Cortex of kidney (tissue), 1 donor: ENCODE data around the gene SPEF1.
A peak's percentile ranks its signal among the peaks of the same experiment; 100 is the strongest.
"Not testable (repeated sequence)": the region's sequence is repeated elsewhere in the genome, so short reads cannot be mapped to it uniquely, and the experiment has no call there.

Experiments used
- DNase-seq: peaks from one replicate; lab custom pipeline; 2025; lab: John Stamatoyannopoulos, UW

SPEF1 gene, protein sequence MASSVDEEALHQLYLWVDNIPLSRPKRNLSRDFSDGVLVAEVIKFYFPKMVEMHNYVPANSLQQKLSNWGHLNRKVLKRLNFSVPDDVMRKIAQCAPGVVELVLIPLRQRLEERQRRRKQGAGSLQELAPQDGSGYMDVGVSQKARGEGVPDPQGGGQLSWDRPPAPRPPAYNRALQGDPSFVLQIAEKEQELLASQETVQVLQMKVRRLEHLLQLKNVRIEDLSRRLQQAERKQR

DNA sequence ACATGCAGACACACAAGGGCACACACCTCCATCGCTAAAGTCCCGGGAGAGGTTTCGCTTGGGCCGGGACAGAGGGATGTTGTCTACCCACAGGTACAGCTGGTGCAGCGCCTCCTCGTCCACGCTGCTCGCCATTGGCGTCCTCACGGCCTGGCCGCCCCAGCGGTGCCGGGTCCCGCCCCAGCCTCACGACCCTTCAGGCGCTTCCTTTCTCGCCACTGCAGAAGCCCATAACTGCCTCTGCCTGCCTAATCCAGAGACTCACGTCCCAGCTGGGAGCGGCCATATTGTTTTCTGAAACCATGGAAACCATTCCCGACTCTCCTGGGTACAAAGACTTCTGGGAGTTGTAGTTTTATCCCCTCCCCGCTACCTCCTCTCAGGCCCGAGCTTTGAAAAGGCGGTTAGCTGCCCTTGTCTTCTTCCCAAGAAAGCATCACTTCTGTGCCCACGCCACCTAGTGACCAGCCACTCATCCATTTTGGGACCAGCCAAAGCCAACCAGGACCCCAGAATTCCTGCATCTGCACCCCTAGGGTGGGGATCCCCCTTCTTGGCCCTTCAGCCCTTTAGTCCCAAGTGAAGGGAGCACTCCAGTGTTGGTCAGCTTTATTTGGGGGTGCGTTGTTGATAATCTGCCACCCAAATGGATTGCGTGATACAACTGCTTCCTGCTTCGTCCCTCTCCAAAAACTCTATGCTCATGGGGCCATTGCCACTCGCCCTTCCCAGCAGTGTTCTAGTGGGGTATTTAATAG lies at the start of gene SPEF1:
Gene SPEF1, minus strand, starts transcription at position 296 of the 758 bp plus-strand sequence. Its CDS starts 161 bp downstream, at position 135.
- no peak for DNase-seq

DNA sequence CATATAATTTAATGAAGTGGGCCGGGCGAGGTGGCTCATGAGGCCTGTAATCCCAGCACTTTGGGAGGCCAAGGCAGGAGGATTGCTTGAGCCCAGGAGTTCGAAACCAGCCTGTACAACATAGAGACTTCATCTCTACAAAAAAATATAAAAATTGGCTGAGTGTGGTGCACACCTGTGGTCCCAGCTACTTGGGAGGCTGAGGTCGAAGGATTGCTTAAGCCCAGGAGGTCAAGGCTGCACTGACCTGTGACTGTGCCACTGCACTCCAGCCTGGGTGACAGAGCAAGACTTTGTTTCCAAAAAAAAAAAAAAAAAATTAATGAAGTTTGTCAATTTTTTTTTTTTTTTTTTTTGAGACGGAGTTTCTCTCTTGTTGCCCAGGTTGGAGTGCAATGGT lies 48.6 kb upstream of the SPEF1 start:
- DNase-seq = not testable (repeated sequence)

DNA sequence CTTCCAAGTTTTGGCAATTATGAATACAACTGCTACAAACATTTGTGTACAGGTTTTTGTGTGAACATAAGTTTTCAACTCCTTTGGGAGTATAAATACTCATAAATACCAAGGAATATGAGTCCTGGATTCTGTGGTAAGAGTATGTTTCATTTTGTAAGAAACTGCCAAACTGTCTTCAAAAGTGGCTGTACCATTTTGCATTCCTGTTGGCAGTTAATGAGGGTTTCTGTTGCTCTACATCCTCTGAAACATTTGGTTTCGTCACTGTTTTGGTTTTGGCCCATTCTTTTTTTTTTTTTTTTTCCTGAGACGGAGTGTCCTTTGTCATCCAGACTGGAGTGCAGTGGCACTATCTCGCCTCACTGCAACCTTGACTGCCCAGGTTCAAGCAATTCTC lies 47.5 kb upstream of the SPEF1 start:
- no peak for DNase-seq

DNA sequence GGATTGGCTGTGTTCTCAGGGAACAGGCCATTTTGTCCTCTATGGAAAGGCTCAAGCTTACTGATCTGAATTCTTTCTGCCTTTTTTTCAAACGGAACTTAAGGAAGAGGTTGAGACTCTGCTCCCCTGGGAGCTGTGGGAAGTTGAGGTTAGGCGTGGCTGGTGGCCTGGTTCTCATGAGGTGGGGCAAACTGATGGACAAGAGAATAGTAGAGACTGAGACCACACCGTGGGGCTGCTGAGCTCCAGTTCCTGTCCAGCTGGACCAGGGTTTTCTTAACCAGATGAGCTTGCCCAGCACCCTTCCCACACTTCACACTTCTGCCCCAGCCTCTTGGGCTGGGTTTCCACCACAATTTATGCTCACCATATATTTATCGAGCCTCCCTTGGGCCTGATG lies 45.2 kb upstream of the SPEF1 start:
- no peak for DNase-seq

DNA sequence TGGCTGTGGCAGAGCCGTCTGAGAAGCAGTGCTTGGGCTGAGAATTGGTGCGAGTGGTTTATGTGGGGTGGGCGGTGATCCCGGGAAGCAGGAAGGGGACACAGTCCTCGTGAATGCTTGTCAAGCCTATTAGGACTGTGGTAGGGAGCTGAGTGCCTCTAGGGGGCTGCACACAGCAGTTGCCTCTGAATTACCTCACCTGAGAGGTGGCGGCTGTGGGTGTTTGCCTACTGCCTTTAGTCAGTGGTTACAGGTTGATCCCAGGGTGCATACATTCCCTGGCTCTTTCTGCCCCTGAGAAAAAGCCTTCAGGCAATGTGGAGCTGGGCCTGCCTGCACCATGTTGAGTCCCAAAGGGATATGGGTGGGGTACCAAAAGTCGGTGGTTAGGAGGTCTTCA lies 44.3 kb upstream of the SPEF1 start:
- no peak for DNase-seq

DNA sequence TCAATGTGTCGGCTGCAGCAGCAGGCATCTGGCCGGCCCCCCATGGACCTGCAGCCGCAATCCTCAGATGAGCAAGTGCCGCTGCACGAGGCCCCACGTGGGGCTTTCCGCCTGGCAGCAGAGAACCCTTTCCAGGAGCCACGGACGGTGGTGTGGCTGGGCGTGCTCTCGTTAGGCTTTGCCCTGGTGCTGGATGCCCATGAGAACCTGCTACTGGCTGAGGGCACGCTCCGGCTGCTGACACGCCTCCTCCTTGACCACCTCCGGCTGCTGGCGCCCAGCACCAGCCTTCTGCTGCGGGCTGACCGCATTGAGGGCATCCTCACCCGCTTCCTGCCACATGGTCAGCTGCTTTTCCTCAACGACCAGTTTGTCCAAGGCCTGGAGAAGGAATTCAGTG lies 42.6 kb upstream of the SPEF1 start:
- DNase-seq = no peak

DNA sequence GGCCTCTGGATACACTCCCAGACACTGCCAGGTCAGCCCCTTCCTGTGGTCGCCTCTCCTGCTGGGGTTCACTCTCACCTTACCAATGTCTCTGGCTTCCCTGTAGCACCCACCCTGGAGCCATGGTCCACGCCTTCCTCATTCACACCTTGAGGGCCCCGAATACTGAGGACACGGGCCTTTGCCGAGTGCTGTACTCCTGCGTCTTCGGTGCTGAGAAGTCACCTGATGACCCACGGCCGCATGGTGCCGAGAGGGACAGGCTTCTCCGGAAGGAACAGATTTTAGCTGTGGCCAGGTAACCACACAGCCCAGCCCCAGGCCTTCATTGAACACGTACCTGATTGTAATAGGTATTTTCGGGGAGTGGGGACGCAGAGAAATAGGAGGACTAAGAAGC lies 40.7 kb upstream of the SPEF1 start:
- no peak for DNase-seq

DNA sequence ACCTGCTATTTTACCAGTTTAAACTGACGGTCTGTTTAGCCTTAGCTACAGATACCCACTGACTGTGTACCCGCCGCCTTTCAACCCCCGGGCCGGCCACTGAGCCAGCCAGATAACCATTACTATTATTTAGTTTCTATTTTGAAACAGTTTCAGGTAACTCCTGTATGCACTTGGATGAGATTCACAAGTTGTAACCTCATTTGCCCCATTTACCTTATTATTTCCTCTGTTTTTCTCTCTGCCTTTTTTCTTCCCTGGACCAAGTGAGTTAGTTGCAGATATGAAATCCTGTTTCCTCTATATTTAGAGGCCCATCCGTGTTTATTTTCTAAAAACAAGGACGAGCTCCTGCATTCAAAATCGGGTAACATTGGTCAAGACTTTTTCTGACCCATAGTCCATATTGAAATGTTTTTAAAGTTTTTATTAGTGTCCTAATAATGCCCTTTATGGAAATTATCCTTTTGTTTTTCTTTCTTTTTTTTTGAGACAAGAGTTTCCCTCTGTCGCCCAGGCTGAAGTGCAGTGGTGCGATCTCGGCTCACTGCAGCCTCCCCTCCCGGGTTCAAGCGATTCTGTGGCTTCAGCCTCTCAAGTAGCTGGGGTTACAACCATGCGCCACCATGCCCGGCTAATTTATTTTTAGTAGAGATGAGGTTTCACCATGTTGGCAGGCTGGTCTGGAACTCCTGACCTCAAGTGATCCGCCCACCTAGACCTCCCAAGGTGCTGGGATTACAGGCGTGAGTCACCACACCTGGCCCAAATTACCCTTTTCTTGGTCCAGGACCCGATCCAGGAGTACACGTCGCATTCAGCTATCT lies 39.9 kb upstream of the SPEF1 start:
- no peak for DNase-seq

DNA sequence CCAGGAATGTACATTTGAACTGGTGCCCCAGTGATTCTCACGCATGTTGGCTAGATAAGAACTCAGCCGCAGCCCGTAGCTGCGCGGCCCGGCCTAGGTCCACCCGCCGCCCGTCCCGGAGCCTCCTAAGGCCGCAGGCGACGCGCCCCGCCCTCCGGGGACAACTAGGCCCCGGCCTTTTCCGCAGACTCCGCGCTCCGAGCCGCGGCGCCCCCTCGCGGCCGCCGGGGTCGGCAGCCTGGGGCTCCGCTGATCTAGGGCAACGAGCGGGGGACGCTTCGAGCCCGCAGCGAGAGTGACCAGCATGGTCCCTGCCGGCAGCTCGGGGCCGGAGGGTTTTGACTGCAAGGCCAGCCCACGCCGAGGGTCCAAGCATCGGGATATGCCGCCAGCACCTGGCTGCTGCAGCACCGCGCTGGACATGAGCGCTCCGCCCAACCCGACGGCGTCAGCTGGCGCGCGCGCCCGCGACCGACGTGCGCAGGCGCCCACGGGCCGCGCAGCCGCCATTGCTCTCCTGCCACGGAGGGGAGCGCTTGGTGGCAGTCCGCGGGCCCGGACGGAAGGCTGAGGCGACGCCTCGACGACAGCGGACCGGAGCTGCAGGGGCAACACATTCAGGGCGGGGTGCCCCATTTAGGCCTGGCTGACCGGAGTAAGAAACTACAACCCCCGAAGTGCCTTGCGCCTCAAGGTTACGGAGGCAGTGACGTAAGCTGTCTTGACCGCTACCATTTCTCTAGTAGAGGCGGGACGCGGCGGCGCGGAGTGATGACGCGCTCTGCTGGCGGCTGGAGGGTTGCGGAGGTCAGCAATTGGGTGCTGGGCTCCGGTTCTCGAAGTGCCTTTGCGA lies 39.0 kb upstream of the SPEF1 start, which contains the start of gene AP5S1:
Gene AP5S1, plus strand, starts transcription at position 500 of the 853 bp plus-strand sequence. CDS start 1,571 bp downstream, outside the sequence.
- peak; percentile 97 for DNase-seq

DNA sequence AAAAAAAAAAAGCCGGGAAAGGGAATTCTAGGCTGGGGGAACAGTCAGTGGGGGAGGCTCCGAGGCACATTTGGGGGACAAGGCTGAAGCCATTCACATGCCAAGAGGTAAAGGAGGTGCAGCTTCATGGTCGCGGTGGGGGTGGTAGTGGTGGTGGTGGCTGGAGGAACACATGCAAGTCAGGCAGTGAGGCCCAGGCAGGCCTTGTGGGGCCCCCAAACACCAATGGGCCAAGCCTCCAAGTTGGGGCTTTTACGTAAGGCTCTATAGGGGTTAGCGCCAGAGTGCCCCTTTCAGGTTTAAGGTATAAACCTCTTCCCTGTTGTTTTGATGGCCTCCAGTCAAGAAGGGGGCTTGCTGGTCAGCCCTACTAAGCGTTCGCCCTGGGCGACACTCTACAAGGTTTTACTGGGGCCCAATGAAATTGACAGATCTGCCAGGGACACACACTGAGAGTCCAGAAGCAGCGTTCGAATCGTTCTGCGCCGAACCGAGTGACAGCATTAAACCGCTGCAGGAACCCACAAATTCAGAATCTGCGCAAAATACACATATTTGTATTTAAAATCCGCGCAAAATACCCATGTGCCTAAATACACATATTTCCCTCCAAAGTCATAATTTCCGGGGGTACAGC lies 38.3 kb upstream of the SPEF1 start:
- DNase-seq = no peak

DNA sequence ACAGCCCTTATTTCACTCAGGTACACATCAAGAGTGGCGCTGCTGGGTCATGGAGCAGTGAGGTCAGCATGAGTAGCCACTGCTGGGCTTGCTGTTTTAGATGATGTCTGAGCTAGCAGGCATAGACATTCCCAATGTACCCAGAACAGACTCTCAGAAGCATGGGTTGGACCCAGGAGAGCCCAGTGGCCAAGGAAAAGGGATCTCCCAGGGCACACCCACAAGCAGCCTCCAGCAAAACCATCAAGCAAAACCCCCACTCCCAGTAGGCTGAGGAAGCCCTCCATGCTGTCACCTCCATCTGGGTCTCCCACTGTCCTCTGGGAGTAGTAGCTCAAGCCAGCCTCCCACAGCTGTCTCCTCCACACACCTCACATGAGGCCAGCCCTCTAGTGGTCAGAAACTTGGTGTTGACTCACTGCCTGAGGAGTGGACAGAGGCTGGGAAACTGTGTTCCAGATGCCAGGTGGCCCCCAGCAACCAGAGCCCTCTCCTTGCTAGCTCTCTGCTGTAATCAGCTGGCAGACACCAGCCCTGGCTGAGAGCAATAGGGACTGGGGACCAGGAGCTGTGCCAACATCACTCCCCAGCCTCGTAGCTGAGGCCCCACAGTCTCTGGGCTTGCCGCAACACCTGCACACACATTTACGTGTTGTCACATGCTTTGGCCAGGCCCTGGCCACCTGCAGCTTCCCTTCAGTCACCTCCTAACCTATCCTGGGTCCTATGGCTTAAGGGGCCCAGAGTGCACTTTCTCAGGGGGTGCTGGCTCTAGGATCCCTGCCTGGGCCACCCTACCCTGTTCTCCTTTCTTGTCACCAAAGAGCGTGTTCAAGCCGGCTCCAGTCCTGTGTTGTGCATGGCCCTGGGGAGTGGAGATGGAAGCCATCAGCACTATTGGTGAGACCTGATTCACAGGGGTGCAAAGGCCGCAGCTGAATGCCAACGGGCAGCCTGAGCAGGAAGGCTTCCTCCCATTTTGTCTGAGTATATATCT lies 37.2 kb upstream of the SPEF1 start:
- DNase-seq = no peak

DNA sequence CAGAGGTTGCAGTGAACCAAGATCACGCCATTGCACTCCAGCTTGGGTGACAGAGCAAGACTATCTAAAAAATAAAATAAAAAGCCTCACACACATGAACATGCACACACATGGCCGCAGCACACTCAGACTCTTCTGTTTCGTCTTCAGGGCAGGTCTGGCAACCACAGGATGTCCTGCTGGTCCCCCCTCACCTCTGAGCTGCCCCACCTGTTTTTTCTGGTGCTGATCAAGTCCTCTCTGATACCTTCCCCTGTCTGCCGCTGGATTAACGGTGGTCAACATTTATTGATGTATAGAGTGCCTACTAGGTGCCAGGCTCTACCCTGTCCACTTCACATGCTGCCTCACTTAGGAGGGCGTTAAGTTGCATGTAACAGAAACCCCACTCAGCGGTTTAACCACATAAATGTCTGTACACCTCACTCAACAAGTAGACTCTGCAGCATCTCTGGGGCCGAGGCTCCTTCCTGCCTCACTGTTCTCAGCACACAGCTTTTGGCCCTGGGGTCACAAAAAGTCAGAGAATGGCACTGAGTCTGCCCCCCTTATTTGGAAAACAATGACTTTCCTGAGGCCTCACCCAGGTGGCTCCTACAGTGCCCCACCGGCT lies 34.6 kb upstream of the SPEF1 start:
- DNase-seq = no peak

DNA sequence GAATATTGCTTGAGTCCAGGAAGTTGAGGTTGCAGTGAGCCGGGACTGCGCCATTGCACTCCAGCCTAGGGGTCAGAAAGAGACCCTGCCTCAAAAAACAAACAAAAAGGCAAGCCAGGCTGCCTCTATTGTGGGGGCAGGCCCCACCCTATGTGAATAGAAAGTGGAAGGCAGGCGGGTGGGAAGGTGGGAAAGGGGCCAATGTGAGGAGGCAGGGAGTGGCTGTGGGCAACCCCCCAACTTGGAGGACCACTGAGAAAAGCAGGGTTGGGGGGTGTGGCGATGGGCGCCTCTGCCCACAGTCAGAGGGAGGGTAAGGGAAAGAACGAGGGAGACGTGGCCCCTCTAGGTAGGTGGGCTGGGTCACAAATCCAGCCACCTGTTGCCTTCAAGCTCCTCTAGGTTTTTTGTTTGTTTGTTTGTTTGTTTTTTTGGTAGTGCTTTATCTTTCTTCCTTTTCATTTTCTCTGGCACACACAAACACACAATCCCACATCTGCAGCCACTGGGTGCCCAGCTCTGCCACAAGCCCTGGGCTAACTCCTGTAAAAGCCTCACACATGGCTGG lies 33.8 kb upstream of the SPEF1 start:
- DNase-seq = no peak

DNA sequence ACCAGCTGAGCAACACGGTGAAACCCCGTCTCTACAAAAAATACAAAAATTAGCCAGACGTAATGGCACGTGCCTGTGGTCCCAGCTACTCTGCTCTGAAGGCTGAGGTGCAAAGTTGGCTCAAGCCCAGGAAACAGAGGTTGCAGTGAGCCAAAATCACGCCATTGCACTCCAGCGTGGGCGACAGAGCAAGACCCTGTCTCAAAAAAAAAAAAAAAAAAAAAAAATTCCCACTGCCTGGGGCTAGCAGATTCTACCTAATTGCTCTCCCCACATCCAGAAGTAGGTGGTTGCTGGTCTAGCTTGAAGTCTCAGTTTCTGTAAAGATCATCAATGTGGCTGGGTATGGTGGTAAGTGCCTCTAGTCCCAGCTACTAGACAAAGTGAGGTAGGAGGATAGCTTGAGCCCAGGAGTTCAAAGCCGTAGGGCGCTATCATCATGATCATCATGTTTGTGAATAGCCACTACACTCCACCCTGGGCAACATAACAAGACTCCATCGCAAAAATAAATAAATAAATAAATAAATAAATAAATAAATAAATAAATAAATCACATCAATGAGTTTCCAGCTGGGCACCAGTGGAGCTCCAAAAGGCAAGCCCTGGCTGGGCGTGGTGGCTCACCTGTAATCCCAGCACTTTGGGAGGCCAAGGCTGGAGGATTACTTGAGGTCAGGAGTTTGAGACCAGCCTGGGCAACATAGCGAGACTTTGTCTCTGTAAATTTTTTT lies 32.8 kb upstream of the SPEF1 start:
- no peak for DNase-seq

DNA sequence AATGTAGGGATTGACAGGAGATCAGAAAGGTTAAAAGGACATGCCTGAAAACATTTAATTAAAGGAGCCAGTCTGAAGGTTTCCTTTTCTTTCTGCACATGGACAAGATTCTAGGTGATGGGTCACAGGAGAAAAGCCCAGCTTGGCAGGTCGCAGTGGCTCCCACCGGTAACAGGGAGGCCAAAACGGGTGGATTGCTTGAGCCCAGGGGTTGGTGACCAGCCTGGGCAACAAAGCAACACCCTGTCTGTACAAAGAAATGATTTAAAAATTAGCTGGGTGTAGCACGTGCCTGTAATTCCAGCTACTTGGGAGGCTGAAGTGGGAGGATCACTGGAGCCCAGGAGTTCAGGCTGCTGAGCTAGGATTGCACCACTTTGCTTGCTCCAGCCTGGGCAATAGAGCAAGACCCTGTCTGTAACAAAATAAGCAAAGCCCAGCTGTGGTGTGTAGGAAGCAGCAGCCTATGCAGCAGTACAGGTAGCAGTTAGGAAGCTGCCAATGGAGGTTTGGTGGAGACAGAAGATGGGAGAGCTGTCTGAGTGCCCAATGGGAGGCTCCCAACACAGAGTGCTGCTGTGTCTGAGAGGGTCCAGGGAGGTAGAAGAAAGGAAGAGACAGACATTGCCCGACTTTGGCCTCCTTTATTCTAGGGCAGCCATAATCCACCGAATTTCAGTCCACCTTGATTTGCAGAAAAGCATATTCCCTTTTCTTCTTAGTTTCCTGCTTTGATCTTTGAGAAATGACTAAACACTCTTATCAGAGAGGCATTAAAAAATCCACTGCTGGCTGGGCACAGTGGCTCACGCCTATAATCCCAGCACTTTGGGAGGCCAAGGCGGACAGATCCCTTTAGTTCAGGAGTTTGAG lies 32.0 kb upstream of the SPEF1 start:
- DNase-seq = no peak

DNA sequence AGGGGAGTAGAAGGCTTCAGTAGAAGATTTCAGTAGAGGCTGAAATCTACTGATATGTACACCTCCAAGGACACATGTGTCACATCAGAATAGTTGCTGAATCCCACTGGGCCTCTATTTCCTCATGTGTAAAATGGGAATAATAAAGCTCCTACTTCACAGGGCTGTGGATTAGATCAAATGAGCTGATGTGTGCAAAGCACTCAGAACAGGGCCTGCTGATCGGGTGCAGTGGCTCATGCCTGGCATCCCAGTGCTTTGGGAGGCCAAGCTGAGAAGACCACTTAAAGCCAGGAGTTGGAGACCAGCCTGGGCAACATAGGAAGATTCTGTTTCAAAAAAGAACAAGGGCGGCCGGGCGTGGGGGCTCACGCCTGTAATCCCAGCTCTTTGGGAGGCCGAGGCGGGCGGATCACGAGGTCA lies 31.0 kb upstream of the SPEF1 start:
- DNase-seq = no peak

DNA sequence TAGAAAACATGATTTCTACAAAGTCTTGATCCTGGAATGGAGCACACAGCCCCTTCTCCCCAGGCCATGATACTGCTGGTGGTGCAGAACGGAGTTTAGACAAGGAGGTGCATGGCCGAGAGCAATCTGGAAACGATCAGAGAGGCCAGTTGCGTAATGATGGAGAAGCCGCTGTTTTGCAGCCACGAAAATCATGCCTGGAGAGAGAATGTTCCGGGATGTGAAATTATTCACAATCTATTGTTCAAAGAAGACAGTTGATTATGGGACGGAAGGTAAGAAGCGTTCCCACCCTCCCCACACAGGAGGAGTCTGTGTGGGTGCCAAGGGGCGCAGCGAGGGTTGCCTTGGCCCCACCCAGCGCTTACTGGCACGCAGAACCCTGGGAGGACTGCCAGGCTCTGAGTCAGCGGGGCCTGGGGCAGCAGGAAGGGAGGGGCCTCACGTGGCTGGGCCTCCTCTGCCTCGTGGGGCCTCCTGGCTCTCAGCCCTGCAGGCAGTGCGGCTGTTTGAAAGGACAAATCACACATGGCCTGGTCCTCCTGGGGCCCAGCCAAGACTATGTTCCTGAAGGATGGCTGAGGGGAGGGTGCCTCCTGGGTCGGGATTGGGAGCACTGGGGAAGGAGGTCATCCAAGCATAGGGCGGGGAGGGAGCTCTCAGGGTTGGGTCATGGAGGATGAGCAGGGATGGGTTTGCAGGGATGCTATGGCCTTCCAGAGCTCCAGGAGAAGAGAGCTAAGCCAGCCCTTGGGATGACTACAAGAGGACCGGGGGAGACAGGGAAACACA lies 30.4 kb upstream of the SPEF1 start:
- peak; percentile 57 for DNase-seq
